ENCODE results near the gene FOXP1. TPM values are rescaled to one million over a fixed set of nuclear protein-coding genes. Genes with fewer than 3 reads are reported as not detected.

FOXP1 gene
- total RNA-seq, 1 donor from 2014 or later = 110 TPM

- Mint-ChIP-seq H3K4me1 (peaks cover 37% of the 10 kb centered on the region), H3K4me3 (no peak overlapping the region), H3K9me3 (no peaks in the 10 kb centered on the region), H3K27me3 (no peaks in the 10 kb centered on the region), H3K36me3 (ENCODE audit: low read depth) (peaks cover 5% of the 10 kb centered on the region), H3K27ac (no peak overlapping the region)
- intact Hi-C loops (cut with micrococcal nuclease) = loop anchor here (5.0 kb wide), 1 partner anchor 358 kb away; no protein-coding TSS in a partner anchor
- DNase-seq = no peak
Measured at GRCh38 chr3:71133865-71134264, 449.7 kb downstream of the FOXP1 start.

DNA sequence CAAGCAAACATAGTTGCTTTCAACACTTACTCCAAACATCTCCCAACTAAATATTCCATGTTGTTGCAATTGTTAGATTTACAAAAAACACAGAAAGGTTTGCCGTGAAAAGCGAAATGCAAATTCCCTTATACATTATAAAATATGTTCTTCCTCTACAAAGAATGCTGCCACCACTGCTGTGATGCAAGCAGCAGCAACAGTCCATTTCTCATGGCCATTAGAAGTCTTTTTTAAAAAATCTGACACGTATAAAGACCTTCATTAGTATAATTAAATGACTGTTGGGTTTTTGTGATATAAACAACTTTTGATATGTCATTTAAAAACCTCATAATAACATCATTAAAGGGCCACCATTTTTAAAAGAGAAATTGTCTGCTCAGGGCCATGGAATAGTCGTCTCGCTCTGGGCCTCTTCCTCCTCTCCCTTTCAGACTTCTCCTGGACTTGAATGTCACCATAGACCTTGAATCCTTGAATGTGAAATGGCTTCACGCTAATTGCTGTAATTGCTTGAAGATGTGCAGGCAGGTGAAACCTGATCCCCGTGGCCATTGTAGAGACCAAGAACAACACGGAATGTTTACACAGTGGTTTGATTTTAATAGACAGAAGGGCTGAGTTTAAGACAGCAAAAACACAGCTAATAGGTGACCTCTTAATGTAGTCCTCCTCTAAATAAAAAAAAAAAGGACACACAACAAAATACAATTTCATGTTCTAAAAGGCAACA is 450.4 kb downstream of the FOXP1 start:
- peaks cover 5% of the 10 kb centered on the region for H3K36me3 Mint-ChIP-seq (ENCODE audit: low read depth)
- peaks cover 41% of the 10 kb centered on the region for H3K4me1 Mint-ChIP-seq
- no peak overlapping the region for H3K27ac Mint-ChIP-seq
- H3K9me3 Mint-ChIP-seq = no peaks in the 10 kb centered on the region
- no peak for DNase-seq
- no peaks in the 10 kb centered on the region for H3K27me3 Mint-ChIP-seq
- H3K4me3 Mint-ChIP-seq = no peak overlapping the region
- intact Hi-C loops (cut with micrococcal nuclease) = loop anchor here (5.0 kb wide), 1 partner anchor 359 kb away; no protein-coding TSS in a partner anchor

DNA sequence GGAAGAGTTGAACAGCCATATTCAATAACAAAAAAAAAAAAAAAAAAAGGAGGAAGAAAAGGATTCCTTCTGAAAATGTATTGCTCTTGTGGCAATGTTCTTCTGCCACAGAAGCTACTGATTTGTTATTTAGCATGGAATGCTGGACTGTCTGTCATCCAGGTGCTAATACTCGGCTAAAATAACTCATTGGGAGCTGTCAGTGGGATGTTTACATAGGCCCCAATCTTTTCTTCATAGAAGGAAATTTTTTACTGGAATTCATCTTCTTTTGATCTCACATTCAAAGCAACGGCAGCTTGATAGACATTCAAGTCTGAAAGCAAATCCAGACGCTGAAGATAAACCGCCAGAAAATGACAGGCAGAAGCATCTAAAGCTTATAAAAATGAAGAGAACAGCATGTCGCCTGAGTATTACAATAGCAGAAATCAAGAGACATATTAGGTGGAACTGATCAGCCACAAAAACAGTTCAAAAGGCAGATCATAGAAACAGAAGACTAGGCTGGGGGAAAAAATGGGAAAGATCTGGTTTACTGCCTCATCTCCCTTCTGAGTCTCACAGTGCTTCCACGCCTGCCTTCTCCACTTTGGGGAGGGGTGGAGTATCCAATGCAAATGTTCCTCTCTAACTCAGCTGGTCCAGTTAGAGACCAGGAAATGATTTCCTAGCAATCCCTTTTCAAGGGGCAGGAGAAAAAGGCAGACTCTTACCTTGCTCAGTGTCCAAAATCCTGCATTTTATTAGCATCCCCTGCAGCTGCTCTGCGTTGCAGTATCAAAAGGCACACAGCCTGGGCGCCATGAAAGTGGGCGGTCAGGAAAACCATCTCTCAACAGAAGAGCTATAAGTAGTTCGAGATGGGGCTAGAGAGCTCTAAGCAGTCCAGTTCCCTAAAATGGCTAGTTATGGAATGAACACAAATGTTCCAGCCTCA is 451.9 kb downstream of the FOXP1 start:
- Mint-ChIP-seq H3K27ac (peak overlapping the region; percentile 98), H3K9me3 (no peaks in the 10 kb centered on the region), H3K36me3 (ENCODE audit: low read depth) (peaks cover 10% of the 10 kb centered on the region), H3K4me3 (peak overlapping the region; percentile 96), H3K4me1 (peaks cover 50% of the 10 kb centered on the region), H3K27me3 (no peaks in the 10 kb centered on the region)
- no peak for DNase-seq
- intact Hi-C loops (cut with micrococcal nuclease) = loop anchor here (5.0 kb wide), 1 partner anchor 361 kb away; no protein-coding TSS in a partner anchor

GRCh38 chr3:71130471-71131374 is 452.8 kb downstream of the FOXP1 start:
- Mint-ChIP-seq H3K27me3 (no peaks in the 10 kb centered on the region), H3K9me3 (no peaks in the 10 kb centered on the region), H3K36me3 (ENCODE audit: low read depth) (peaks cover 13% of the 10 kb centered on the region), H3K4me3 (peak overlapping the region; percentile 96), H3K27ac (peak overlapping the region; percentile 98), H3K4me1 (peaks cover 55% of the 10 kb centered on the region)
- DNase-seq = peak; percentile 93
- intact Hi-C loops (cut with micrococcal nuclease) = loop anchor here (1.0 to 5.0 kb wide), 5 partner anchors 20 to 454 kb away; no protein-coding TSS in a partner anchor

DNA sequence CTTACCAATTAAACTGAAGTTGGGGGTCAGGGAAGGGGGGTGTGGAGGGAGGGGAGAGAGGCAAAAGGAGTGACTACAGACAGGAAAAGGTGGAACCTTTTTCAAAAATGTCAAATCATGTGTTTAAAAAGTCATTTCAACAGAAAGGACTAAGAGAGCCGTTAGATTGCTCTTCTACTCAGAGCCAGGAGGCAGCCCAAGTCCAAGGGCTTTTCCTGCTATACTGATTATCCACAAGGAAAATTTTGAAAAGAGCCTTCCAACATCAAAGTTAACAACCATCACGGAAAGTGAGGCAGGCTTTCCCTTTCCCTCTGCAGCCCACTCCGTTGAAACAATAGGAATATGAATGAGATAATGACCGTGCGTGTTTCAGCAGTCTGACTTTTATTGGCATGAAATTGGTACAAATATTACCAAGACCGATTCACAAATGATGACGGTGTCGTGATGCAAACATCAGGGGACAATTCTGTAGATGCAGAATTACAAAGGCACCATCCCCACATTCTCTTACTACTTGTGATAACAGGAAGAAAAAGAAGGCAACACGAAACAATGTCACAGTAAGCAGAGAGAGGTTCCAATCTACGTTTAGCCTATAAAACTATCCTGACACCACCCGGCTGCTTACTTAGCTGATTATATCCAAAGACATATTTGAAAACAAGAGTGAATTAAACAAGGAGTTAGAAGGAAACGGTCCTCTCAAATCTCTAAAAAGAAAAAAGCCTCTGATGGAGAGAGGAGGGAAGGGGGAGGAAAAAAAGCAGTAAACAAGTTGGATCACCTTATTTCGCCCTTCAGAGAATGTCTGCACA is 453.7 kb downstream of the FOXP1 start:
- no peaks in the 10 kb centered on the region for H3K27me3 Mint-ChIP-seq
- peak overlapping the region; percentile 96 for H3K4me3 Mint-ChIP-seq
- intact Hi-C loops (cut with micrococcal nuclease) = loop anchor here (1.0 to 5.0 kb wide), 6 partner anchors 20 to 454 kb away; no protein-coding TSS in a partner anchor
- H3K36me3 Mint-ChIP-seq (ENCODE audit: low read depth) = peaks cover 20% of the 10 kb centered on the region
- peaks cover 63% of the 10 kb centered on the region for H3K4me1 Mint-ChIP-seq
- peak; percentile 77 for DNase-seq
- H3K27ac Mint-ChIP-seq = peak overlapping the region; percentile 98
- no peaks in the 10 kb centered on the region for H3K9me3 Mint-ChIP-seq

DNA sequence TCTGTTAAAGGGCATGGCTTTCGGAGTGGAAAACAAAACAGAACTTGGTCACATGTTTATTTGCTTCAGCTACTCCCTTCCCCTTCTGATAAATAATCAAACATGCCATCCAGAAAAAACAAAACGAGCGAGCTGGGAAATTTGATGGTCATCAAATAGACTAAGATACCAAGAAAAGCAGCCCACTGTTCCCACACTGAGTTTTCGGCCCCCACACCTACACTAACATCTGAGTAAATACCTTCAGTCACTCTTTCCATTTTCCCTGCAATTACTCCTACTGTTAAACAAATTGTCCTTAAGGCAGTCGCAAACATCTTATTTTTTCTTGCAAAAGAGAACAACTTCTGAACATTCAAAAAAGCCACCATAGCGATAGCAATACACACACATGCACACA is 454.6 kb downstream of the FOXP1 start:
- DNase-seq = peak; percentile 64
- peak overlapping the region; percentile 96 for H3K4me3 Mint-ChIP-seq
- peaks cover 60% of the 10 kb centered on the region for H3K4me1 Mint-ChIP-seq
- no peaks in the 10 kb centered on the region for H3K27me3 Mint-ChIP-seq
- no peaks in the 10 kb centered on the region for H3K9me3 Mint-ChIP-seq
- peak overlapping the region; percentile 98 for H3K27ac Mint-ChIP-seq
- peaks cover 22% of the 10 kb centered on the region for H3K36me3 Mint-ChIP-seq (ENCODE audit: low read depth)
- intact Hi-C loops (cut with micrococcal nuclease) = loop anchor here (5.0 kb wide), 1 partner anchor 272 kb away; no protein-coding TSS in a partner anchor

DNA sequence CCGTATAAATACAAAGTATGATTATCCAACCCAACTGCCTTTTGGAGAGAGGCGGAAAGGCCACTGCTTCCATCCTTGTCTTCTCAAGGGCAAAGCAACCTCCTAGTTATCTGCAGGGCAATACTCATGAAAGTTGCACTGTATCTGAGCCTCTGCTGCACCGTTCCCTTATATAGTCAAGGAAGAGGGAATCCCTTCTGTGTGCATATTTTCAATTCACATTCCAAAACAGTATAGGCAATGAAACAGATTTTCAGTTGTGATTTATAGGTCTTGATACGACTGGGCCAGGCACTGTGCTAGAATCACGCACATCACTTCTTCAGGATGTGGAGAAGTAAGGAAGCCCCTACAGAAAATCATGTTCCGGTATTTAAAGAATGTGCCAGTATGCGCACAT is 455.7 kb downstream of the FOXP1 start:
- peaks cover 29% of the 10 kb centered on the region for H3K36me3 Mint-ChIP-seq (ENCODE audit: low read depth)

DNA sequence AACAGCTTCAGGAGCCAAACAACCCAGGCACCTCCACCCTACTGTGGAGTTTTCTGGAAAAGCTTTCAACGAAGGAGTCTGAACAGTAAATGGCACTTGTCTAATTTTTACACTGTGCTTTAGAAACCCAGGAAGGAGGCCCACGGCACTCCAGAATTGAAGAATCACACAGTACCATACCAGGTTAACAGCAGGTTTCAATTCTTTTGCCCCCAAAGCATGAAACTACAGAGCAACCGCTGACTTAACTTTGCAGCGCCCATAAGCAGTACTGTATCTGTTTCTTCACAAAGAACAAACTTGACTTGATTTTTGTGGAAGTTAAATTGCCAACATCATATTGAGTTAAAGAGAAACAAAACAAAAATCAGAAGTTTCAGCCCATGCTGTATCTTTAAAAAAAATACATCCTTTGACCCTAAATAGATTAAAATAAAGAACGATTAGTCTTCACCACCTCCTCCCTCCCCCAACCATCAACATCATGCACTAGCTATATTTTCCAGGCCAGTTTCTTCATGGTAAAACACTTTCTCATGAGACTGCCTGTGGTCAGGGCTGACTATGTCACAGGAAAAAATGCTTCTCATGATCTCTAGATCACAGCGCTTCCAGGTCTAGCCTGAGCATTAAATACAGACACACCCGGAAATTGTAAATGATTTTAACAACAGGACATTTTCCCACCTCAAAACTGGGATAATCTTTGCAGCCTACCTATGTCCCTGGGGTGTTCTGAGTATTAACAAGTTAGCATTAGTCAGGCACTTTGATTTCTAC is 456.3 kb downstream of the FOXP1 start:
- Mint-ChIP-seq H3K36me3 (ENCODE audit: low read depth) (peaks cover 31% of the 10 kb centered on the region), H3K9me3 (no peaks in the 10 kb centered on the region), H3K4me1 (peaks cover 65% of the 10 kb centered on the region), H3K4me3 (peak overlapping the region; percentile 96), H3K27ac (peak overlapping the region; percentile 87), H3K27me3 (no peaks in the 10 kb centered on the region)
- peak; percentile 79 for DNase-seq
- intact Hi-C loops (cut with micrococcal nuclease) = loop anchor here (1.0 to 5.0 kb wide), 11 partner anchors 18 to 459 kb away; no protein-coding TSS in a partner anchor

More for the DNA sequence above, 455.7 kb downstream of the FOXP1 start:
- Mint-ChIP-seq H3K9me3 (no peaks in the 10 kb centered on the region), H3K27me3 (no peaks in the 10 kb centered on the region), H3K4me3 (peak overlapping the region; percentile 96), H3K27ac (peak overlapping the region; percentile 87), H3K4me1 (peaks cover 60% of the 10 kb centered on the region)
- intact Hi-C loops (cut with micrococcal nuclease) = loop anchor here (1.0 to 5.0 kb wide), 11 partner anchors 19 to 458 kb away; no protein-coding TSS in a partner anchor
- DNase-seq = no peak

- H3K27me3 Mint-ChIP-seq = no peaks in the 10 kb centered on the region
- no peak for DNase-seq
- intact Hi-C loops (cut with micrococcal nuclease) = loop anchor here (2.0 to 5.0 kb wide), 2 partner anchors 267 to 268 kb away; no protein-coding TSS in a partner anchor
- H3K36me3 Mint-ChIP-seq (ENCODE audit: low read depth) = peaks cover 39% of the 10 kb centered on the region
- H3K27ac Mint-ChIP-seq = peak overlapping the region; percentile 72
- no peaks in the 10 kb centered on the region for H3K9me3 Mint-ChIP-seq
- H3K4me3 Mint-ChIP-seq = peak overlapping the region; percentile 70
- peaks cover 64% of the 10 kb centered on the region for H3K4me1 Mint-ChIP-seq
Measured at GRCh38 chr3:71125738-71126137, 457.8 kb downstream of the FOXP1 start.

DNA sequence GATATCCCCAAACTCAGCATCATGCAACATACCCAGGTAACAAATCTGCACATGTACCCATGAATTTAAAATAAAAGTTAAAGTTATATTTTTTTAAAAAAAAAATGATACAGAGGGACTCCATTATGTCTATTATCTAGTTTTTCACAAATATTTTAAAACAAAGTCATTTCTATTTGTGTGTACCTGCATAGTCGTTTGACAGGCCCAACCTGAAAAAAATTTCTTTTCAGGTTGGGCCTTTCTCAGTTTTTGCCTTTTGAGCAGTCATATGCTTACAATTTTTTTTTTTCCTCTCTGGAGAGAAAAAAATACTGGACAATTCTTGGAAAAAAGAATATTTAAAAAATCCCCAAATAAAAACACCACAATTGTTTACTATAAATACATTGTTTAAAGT is 459.5 kb downstream of the FOXP1 start:
- peaks cover 69% of the 10 kb centered on the region for H3K4me1 Mint-ChIP-seq
- no peak for DNase-seq
- intact Hi-C loops (cut with micrococcal nuclease) = no loop called here
- H3K9me3 Mint-ChIP-seq = no peaks in the 10 kb centered on the region
- peaks cover 52% of the 10 kb centered on the region for H3K36me3 Mint-ChIP-seq (ENCODE audit: low read depth)
- no peak overlapping the region for H3K4me3 Mint-ChIP-seq
- no peaks in the 10 kb centered on the region for H3K27me3 Mint-ChIP-seq
- H3K27ac Mint-ChIP-seq = no peak overlapping the region

DNA sequence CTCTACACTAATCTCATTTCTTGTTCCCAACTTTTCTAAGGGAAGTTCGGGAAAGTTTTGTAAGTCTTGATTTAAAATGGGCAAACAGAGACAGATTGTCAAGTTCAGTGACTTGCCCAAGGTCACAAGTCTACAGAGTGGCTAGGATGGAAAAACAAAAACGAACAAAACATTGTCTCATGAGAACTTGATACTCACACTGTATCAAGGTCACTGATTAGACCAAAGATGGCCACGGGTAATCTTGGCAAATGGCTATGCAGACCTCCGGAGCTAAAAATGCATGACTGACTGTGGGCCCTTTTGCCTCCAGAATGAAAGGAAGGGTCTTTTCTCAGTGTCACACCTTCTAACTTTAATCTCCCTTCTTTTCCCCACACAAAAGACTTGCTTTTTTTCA is 460.9 kb downstream of the FOXP1 start:
- Mint-ChIP-seq H3K4me1 (peaks cover 67% of the 10 kb centered on the region), H3K27ac (no peak overlapping the region), H3K9me3 (no peaks in the 10 kb centered on the region), H3K36me3 (ENCODE audit: low read depth) (peaks cover 57% of the 10 kb centered on the region), H3K27me3 (no peaks in the 10 kb centered on the region), H3K4me3 (no peak overlapping the region)
- DNase-seq = no peak
- intact Hi-C loops (cut with micrococcal nuclease) = no loop called here
